SJCRH30 (cell line): ENCODE data around the gene SLC5A8. TPM values are rescaled to one million over a fixed set of nuclear protein-coding genes. Genes with fewer than 3 reads are reported as not detected.
"Not testable (repeated sequence)": the region's sequence is repeated elsewhere in the genome, so short reads cannot be mapped to it uniquely, and the experiment has no call there.

Source experiments
- DNase-seq, 2 experiments: peaks; one replicate each; pipeline ENCODE4 v3.0.0-alpha.2; 2015 to 2020
- H3K27ac ChIP-seq: fragments of 250-450 bp; sonication (Bioruptor Pico); 2 replicates; pipeline ENCODE4 v1.5.1; 2020; ENCODE audit warnings: mild to moderate bottlenecking, moderate library complexity
- H3K27me3 ChIP-seq: fragments of 250-450 bp; sonication (Bioruptor Pico); 2 replicates; pipeline ENCODE4 v1.5.1; 2020; ENCODE audit warnings: mild to moderate bottlenecking, moderate library complexity
- H3K36me3 ChIP-seq: fragments of 250-450 bp; sonication (Bioruptor Pico); 2 replicates; pipeline ENCODE4 v1.5.1; 2020; ENCODE audit warnings: mild to moderate bottlenecking, moderate library complexity
- H3K4me1 ChIP-seq: fragments of 250-450 bp; sonication (Bioruptor Pico); 2 replicates; pipeline ENCODE4 v1.5.1; 2020; ENCODE audit warnings: mild to moderate bottlenecking, moderate library complexity
- H3K4me3 ChIP-seq: fragments of 250-450 bp; sonication (Bioruptor Pico); 2 replicates; pipeline ENCODE4 v1.5.1; 2020; ENCODE audit warnings: mild to moderate bottlenecking, moderate library complexity
- H3K9me3 ChIP-seq: fragments of 250-450 bp; sonication (Bioruptor Pico); replicated peaks from 2 replicates; pipeline ENCODE4 v1.5.1; 2020; ENCODE audit warnings: mild to moderate bottlenecking, moderate library complexity
- total RNA-seq: library from RNA; depleted of rRNA; stranded (reverse); fragments of >200 nt; shearing (Covaris generic); gene quantifications from 2 replicates; pipeline ENCODE4 v1.2.3, GENCODE V29; 2014

SLC5A8 gene
- total RNA-seq, 1 experiment from 2014 or later: not detected

DNA sequence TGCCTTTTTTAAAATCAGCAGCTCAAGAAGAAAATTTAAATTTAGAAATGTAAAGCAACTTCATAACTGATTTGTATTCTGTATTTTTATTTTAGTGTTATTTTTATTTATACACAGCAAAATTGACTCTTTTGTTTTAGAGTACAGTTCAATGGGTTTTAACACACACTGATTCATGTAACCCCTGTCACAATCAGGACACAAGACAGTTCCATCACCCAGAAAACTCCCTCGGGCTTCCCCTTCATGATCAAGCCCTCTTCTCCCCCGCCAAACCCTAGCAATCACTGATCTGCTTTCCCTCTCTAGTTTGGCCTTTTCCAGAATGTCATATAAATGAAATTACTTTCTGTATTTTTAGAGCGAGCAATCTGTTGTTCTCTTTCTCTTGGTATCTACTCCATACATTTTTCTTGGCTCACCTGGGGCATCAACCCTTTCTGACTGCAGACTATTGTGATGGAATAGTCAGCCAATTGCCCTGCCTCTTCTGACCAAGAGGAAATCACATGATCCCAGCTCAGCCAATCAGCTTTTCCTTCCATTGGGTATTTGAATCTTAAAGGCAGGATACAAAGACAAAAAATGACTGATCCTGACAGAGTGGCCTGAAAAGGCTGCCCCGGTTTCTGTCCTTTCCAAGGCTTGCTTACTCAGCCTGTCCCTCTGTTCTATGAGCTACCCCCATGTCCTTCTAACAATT lies 5.3 kb downstream of the SLC5A8 start:
- H3K27ac ChIP-seq: no peak overlapping the region
- H3K9me3 ChIP-seq: no peaks in the 10 kb centered on the region
- H3K4me1 ChIP-seq: no peaks in the 10 kb centered on the region
- peak in 1 of 2 experiments; percentile 9 for DNase-seq
- no peaks in the 10 kb centered on the region for H3K36me3 ChIP-seq
- H3K4me3 ChIP-seq: no peak overlapping the region
- no peaks in the 10 kb centered on the region for H3K27me3 ChIP-seq

DNA sequence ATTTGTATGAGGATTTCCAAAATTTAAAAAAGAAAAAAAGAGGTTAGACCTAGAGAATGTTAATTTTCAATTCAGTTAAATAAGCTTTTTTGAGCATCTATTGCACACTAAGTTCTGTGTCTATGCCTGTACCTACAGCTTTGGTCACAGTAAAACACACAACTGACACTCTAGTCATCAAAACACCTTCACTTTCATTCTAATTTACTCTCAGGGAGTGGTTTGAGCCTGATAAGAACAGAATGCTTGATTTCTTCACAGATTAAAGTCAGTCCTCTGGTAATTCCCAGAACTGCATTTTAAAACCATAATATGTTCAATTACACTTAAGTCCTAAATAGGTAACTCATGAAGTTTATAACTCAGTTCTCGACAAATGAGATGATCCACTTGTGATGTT lies 9.2 kb downstream of the SLC5A8 start:
- Histone ChIP-seq H3K4me3 (no peak overlapping the region), H3K4me1 (no peaks in the 10 kb centered on the region), H3K27me3 (no peaks in the 10 kb centered on the region), H3K36me3 (no peaks in the 10 kb centered on the region), H3K9me3 (no peaks in the 10 kb centered on the region), H3K27ac (no peak overlapping the region)
- DNase-seq: no peak

DNA sequence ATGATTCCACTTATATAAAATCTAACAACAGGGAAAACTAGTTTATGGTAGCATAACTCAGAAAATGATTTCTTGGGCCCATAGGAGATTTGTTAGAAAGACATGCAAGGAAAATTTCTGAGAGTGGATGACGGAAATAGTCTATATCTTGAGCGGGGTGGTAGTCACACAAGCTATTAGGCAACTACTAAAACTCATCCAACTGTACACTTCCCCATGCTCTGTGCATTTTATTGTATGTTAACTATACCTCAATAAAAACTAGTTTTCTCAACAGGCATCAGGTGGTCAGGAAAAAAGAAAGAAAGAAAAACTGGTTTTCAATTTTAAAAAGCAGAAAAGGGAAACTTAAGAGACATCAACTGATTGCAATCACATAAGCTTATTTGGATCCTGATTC lies 9.9 kb downstream of the SLC5A8 start:
- Histone ChIP-seq H3K27me3 (no peaks in the 10 kb centered on the region), H3K36me3 (no peaks in the 10 kb centered on the region), H3K4me1 (no peaks in the 10 kb centered on the region), H3K4me3 (no peak overlapping the region), H3K9me3 (no peaks in the 10 kb centered on the region), H3K27ac (no peak overlapping the region)
- no peak for DNase-seq

DNA sequence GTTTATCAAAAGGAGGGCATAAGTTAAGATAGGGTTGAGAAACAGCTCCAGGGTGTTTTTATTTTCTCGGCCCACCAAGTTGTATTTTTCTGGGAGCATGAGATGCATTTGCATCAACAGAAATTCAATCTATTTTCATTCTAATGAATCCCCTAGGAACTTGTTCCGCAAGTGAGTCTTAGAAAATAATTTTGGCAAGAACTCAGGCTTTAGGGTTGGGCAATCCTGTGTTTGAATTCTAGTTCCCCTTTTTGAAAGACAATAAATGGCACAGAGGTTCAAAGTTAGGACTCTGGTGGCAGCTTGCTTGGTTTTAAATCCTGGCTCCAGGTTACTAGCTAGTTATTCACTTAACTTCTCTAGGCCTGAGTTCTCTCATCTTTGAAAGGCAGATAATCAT lies 23.7 kb downstream of the SLC5A8 start:
- no peak for DNase-seq
- no peaks in the 10 kb centered on the region for H3K36me3 ChIP-seq
- no peaks in the 10 kb centered on the region for H3K4me1 ChIP-seq
- H3K27me3 ChIP-seq: no peaks in the 10 kb centered on the region
- H3K4me3 ChIP-seq: no peak overlapping the region
- no peaks in the 10 kb centered on the region for H3K9me3 ChIP-seq
- no peak overlapping the region for H3K27ac ChIP-seq

DNA sequence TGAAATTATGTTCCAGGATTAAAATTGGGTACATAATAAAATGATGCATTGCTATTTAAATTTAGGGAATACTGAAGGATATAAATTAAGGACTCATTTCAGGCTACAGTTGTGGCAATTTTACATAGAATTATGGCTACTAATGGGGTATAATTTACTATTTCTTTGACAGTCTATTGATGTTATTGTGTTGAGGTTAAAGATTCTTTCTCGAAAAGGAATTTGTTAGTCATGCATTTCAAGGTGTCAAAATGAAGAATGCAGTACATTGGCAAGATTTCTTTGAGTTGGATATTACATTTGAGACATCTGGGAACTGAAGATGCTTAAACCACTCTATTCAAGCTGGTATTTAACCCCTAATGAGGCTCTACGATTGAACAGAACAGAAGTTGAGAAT lies 28.3 kb downstream of the SLC5A8 start:
- H3K36me3 ChIP-seq: no peaks in the 10 kb centered on the region
- H3K27ac ChIP-seq: no peak overlapping the region
- no peaks in the 10 kb centered on the region for H3K9me3 ChIP-seq
- H3K4me1 ChIP-seq: no peaks in the 10 kb centered on the region
- no peaks in the 10 kb centered on the region for H3K27me3 ChIP-seq
- DNase-seq: no peak
- H3K4me3 ChIP-seq: no peak overlapping the region

DNA sequence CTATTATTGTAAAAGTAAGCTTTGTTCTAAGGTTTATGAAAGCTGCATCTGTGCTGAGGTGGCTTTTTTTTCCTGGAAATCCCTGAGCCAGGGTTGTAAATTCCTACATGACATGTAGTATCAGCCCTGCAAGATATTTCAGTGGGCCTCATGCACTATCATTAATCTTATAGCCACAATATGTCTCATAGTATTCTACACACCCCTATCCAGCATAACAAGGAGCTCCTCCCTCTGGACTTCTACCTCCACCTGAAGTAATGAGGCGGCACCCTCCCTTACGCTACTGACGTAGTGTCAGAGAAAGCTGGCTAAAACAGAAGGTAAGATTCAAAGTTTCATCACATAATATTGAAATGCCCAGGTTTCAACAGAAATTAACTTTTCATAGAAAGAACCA lies 35.5 kb downstream of the SLC5A8 start:
- Histone ChIP-seq H3K4me1 (no peaks in the 10 kb centered on the region), H3K27me3 (no peaks in the 10 kb centered on the region), H3K9me3 (no peaks in the 10 kb centered on the region), H3K4me3 (no peak overlapping the region), H3K27ac (no peak overlapping the region), H3K36me3 (no peaks in the 10 kb centered on the region)
- no peak for DNase-seq

GRCh38 chr12:101173197-101173749 lies 36.8 kb downstream of the SLC5A8 start:
- Histone ChIP-seq H3K36me3 (no peaks in the 10 kb centered on the region), H3K27ac (no peak overlapping the region), H3K4me1 (no peaks in the 10 kb centered on the region), H3K27me3 (no peaks in the 10 kb centered on the region), H3K9me3 (no peaks in the 10 kb centered on the region), H3K4me3 (no peak overlapping the region)
- peak; percentile 18 to 26 for DNase-seq

GRCh38 chr12:101172316-101172715 lies 37.7 kb downstream of the SLC5A8 start:
- no peaks in the 10 kb centered on the region for H3K4me1 ChIP-seq
- DNase-seq: peak in 1 of 2 experiments; percentile 18

DNA sequence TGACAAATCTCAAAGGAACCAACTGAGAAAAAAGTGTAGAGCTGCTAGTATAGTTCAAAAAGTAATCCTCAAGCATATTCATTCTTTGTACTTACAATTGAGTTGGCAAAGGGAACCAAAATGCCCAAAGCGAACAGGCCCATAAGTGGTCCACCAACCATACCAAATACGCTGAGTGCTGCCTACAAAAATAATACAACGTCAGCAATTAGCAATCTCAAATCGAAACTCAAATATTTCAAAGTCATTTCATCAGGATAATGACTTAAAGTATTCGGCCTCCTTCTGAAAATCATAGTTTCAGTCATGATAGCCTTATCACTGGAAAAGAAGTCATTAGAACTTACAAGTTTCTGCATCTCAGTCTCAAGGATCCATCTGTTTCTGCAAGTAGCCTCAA lies 42.0 kb downstream of the SLC5A8 start:
- Histone ChIP-seq H3K4me1 (no peaks in the 10 kb centered on the region), H3K27me3 (no peaks in the 10 kb centered on the region), H3K9me3 (no peaks in the 10 kb centered on the region), H3K27ac (no peak overlapping the region), H3K4me3 (no peak overlapping the region), H3K36me3 (no peaks in the 10 kb centered on the region)
- no peak for DNase-seq

More at GRCh38 chr12:101172316-101172715, 37.7 kb downstream of the SLC5A8 start:
- Histone ChIP-seq H3K4me3 (no peak overlapping the region), H3K9me3 (no peaks in the 10 kb centered on the region), H3K36me3 (no peaks in the 10 kb centered on the region), H3K27ac (no peak overlapping the region), H3K27me3 (no peaks in the 10 kb centered on the region)

DNA sequence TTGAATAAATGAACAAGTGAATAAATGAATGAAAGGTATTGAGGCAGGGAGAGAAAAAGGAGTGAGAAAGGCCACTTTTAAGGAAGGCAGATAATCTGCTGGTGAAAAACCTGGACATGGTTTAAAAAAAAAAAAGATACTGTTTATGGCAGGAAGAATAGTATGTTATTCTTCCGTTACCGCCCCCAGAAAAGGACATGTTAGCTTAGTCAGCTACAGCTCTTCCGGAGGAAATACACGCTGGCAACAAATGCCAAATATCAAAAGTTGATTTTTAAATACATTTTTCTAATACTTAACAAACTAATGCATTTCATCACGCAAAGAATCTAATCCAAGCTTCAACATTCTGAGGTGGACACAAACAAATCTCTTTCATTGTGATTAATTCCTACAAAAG lies 43.2 kb downstream of the SLC5A8 start:
- Histone ChIP-seq H3K9me3 (no peaks in the 10 kb centered on the region), H3K4me1 (no peaks in the 10 kb centered on the region), H3K27ac (no peak overlapping the region), H3K36me3 (no peaks in the 10 kb centered on the region), H3K4me3 (no peak overlapping the region), H3K27me3 (no peaks in the 10 kb centered on the region)
- DNase-seq: no peak

DNA sequence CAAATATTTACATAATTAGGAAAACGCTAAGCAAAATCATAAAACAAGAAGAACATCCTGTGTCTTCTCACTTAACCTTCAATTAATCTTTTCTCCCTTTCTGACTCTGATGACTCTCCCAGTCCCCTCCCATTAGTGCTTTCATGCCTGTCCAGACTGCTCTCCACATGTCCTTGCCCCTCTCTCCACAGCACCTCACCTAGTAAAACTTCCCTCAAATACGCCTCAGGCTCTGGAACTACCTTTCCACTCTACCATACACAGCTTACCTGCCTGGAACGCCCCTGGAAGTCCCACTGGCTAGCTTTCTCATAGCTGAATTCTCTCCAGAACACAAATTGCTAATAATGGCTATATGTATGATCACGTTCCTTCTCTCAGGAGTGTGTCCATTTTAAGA lies 44.7 kb downstream of the SLC5A8 start:
- Histone ChIP-seq H3K36me3 (no peaks in the 10 kb centered on the region), H3K27ac (no peak overlapping the region), H3K4me1 (no peaks in the 10 kb centered on the region), H3K9me3 (no peaks in the 10 kb centered on the region), H3K27me3 (no peaks in the 10 kb centered on the region), H3K4me3 (no peak overlapping the region)
- no peak for DNase-seq

- not testable (repeated sequence) for DNase-seq, H3K9me3 ChIP-seq, H3K4me3 ChIP-seq, H3K27me3 ChIP-seq, H3K4me1 ChIP-seq, H3K27ac ChIP-seq, H3K36me3 ChIP-seq
These were observed 64.1 kb downstream of the SLC5A8 start for GRCh38 chr12:101145777-101146431.

DNA sequence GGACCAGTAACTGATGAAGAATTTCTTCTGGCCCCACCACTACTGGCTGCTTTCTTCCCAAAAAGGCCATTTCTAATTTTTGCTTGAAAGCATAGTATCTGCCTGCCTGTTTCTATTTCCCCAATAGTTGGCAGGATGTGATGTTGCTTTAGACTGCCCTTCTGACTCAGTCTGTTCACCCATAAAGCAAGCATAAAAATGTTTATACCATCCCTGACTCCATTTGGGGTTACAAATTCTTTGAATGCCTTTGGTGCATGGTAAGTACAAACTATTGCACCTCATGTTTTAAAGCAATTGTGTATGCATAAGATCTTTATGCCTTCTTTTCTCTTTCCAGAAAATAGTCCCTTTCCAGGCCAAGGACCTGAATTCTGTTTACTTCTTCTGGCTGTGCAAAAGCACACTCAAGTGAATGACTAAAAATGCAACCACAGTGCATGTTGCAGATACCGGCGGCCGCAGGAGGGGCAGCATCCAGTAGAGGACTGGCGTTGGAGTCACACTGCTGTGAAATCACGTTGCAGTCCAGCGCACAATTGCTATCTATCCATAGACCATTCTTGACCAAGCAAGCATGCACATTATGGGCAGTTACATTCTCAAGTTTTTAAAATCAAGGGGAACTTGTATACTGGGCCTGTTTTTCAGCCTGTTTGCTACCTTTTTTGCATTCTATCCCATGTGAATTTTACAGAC lies 82.4 kb downstream of the SLC5A8 start:
- no peak for DNase-seq
- Histone ChIP-seq H3K4me3 (no peak overlapping the region), H3K4me1 (no peaks in the 10 kb centered on the region; the same call in 1 of the 2 replicates), H3K36me3 (no peaks in the 10 kb centered on the region), H3K9me3 (no peaks in the 10 kb centered on the region), H3K27me3 (no peaks in the 10 kb centered on the region), H3K27ac (no peak overlapping the region)

DNA sequence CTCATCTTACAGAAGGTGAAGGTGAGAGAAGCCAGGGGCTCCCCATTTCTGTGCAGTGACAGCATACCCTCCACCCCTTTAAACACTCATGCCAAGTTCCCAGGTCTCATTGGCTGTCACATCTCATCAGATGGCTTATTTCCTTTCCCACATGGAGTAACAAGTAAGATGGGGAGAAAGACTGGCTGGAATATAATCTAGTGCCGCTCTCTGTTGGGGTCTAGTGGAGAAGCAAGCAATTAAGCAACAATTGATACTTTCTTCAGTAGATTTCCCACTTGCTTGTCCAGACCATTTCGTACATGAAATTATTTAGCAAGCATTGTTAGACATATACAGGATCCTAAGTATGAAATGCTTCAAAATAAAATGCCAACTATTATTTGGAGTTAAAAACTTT lies 92.2 kb downstream of the SLC5A8 start:
- no peaks in the 10 kb centered on the region for H3K36me3 ChIP-seq
- no peak overlapping the region for H3K27ac ChIP-seq
- no peak overlapping the region for H3K4me3 ChIP-seq
- no peaks in the 10 kb centered on the region for H3K27me3 ChIP-seq
- DNase-seq: no peak
- no peaks in the 10 kb centered on the region for H3K4me1 ChIP-seq
- H3K9me3 ChIP-seq: no peaks in the 10 kb centered on the region

GRCh38 chr12:101116911-101117310 lies 93.1 kb downstream of the SLC5A8 start:
- Histone ChIP-seq H3K4me1 (no peaks in the 10 kb centered on the region), H3K27ac (no peak overlapping the region), H3K4me3 (no peak overlapping the region), H3K36me3 (no peaks in the 10 kb centered on the region), H3K27me3 (no peaks in the 10 kb centered on the region), H3K9me3 (no peaks in the 10 kb centered on the region)
- peak; percentile 12 to 37 for DNase-seq
